Keratinocyte (primary cell): ENCODE data around the gene DIDO1. TPM values are rescaled to one million over a fixed set of nuclear protein-coding genes. Genes with fewer than 3 reads are reported as not detected.

Source experiments
- DNase-seq: peaks from one replicate; pipeline ENCODE4 v3.0.0-alpha.2; 2011; ENCODE audit warnings: low read depth, missing footprints, low spot score
- FAIRE-seq: peaks from 2 replicates; lab custom pipeline; 2011; peaks lifted over from hg19 to GRCh38; lab: Jason Lieb, UNC
- H2AFZ ChIP-seq: 2 replicates; pipeline ENCODE4 v1.6.0; 2012; ENCODE audit warnings: low read length, control low read depth, inconsistent platforms; ENCODE audit not compliant: control insufficient read depth
- H3K27ac ChIP-seq: 2 replicates; pipeline ENCODE4 v1.5.1; 2011; ENCODE audit warnings: low read length; ENCODE audit not compliant: control insufficient read depth, insufficient read depth
- H3K27me3 ChIP-seq: 3 replicates; pipeline ENCODE4 v1.6.0; 2011; ENCODE audit warnings: low read length; ENCODE audit not compliant: control insufficient read depth, insufficient read depth; ENCODE audit errors: extremely low read depth
- H3K36me3 ChIP-seq, 2 experiments: 2 replicates in 1 of 2; 3 replicates in 1 of 2; pipeline ENCODE4 v1.5.1; 2011; ENCODE audit warnings: low read length in 2 of 2, mild to moderate bottlenecking in 1 of 2; ENCODE audit not compliant: control insufficient read depth in 2 of 2, insufficient read depth in 2 of 2; ENCODE audit errors: extremely low read depth in 1 of 2
- H3K4me1 ChIP-seq: 3 replicates; pipeline ENCODE4 v1.5.1; 2011; ENCODE audit warnings: low read length; ENCODE audit not compliant: control insufficient read depth, insufficient read depth; ENCODE audit errors: extremely low read depth
- H3K4me2 ChIP-seq: 3 replicates; pipeline ENCODE4 v1.6.0; 2011; ENCODE audit warnings: low read depth, low read length; ENCODE audit not compliant: control insufficient read depth, insufficient read depth; ENCODE audit errors: extremely low read depth
- H3K4me3 ChIP-seq, 3 experiments: fragments of 200-600 bp in 1 of 3; sonication (generic) in 1 of 3; 2 replicates in 2 of 3; 3 replicates in 1 of 3; pipeline ENCODE4 v1.5.1; 2011 to 2016; ENCODE audit warnings: low read length in 3 of 3, mild to moderate bottlenecking in 3 of 3, control low read depth in 2 of 3, inconsistent platforms in 1 of 3, low read depth in 1 of 3, mixed read lengths in 1 of 3, mixed run types in 1 of 3, moderate library complexity in 1 of 3; ENCODE audit not compliant: control insufficient read depth in 2 of 3, insufficient read depth in 2 of 3; ENCODE audit errors: extremely low read depth in 1 of 3
- H3K79me2 ChIP-seq: 2 replicates; pipeline ENCODE4 v1.6.0; 2012; ENCODE audit warnings: low read length; ENCODE audit not compliant: control insufficient read depth, insufficient read depth
- H3K9ac ChIP-seq: 3 replicates; pipeline ENCODE4 v1.6.0; 2011; ENCODE audit warnings: low read length; ENCODE audit not compliant: control insufficient read depth, insufficient read depth; ENCODE audit errors: extremely low read depth
- H3K9me1 ChIP-seq: 3 replicates; pipeline ENCODE4 v1.6.0; 2011; ENCODE audit warnings: low read length; ENCODE audit not compliant: control insufficient read depth, insufficient read depth; ENCODE audit errors: extremely low read depth
- H3K9me3 ChIP-seq: 2 replicates; pipeline ENCODE4 v1.5.1; 2012; ENCODE audit warnings: low read depth, low read length; ENCODE audit not compliant: control insufficient read depth
- H4K20me1 ChIP-seq: 3 replicates; pipeline ENCODE4 v1.6.0; 2011; ENCODE audit warnings: low read length; ENCODE audit not compliant: control insufficient read depth, insufficient read depth; ENCODE audit errors: extremely low read depth
- CTCF ChIP-seq, 3 experiments: IDR thresholded peaks in 1 of 3; conservative IDR thresholded peaks in 1 of 3; optimal IDR thresholded peaks in 1 of 3; 2 replicates in 2 of 3; 3 replicates in 1 of 3; pipeline versions ENCODE3 to v1.5.1; 2011; ENCODE audit warnings: low read length in 3 of 3, mild to moderate bottlenecking in 3 of 3, moderate library complexity in 2 of 3, control low read depth in 1 of 3, inconsistent platforms in 1 of 3; ENCODE audit not compliant: insufficient read depth in 2 of 3; ENCODE audit errors: extremely low read depth in 1 of 3
- EZH2 ChIP-seq: IDR thresholded peaks from one replicate; pipeline ENCODE4 v1.6.1; 2012; ENCODE audit warnings: inconsistent platforms, mild to moderate bottlenecking, low read length, moderate library complexity
- dilution Hi-C: fragments of 300-500 bp; cut with MboI; formaldehyde crosslinking; loops from one replicate; pipeline ENCODE4 v1.7.0; 2020; ENCODE audit warnings: low sequenced_read_pairs; ENCODE audit not compliant: extremely low pct_ligation_motif_present
- polyA plus RNA-seq, 5 experiments: library from polyadenylated mRNA; depleted of rRNA in 3 of 5; stranded (reverse) in 3 of 5; stranded (forward) in 1 of 5; unstranded in 1 of 5; fragments of >200 nt; gene quantifications; 1 replicate in 1 of 5; 2 replicates in 3 of 5; 3 replicates in 1 of 5; pipeline versions ENCODE4 v1.2.1 to v1.2.3, GENCODE V29; 2011 to 2012; ENCODE audit warnings: missing spikeins in 2 of 5, low read depth in 1 of 5, low replicate concordance in 1 of 5

DIDO1 gene
- polyA plus RNA-seq, 1 donor (not counting 4 experiments of a cell fraction or from before 2014, with no cell fraction given) = 14.2 TPM

GRCh38 chr20:62967149-62967501, 40.8 kb upstream of the DIDO1 start:
- dilution Hi-C loops = no loop called here
- H3K4me3 ChIP-seq = no peak overlapping the region
- no peak for FAIRE-seq

DNA sequence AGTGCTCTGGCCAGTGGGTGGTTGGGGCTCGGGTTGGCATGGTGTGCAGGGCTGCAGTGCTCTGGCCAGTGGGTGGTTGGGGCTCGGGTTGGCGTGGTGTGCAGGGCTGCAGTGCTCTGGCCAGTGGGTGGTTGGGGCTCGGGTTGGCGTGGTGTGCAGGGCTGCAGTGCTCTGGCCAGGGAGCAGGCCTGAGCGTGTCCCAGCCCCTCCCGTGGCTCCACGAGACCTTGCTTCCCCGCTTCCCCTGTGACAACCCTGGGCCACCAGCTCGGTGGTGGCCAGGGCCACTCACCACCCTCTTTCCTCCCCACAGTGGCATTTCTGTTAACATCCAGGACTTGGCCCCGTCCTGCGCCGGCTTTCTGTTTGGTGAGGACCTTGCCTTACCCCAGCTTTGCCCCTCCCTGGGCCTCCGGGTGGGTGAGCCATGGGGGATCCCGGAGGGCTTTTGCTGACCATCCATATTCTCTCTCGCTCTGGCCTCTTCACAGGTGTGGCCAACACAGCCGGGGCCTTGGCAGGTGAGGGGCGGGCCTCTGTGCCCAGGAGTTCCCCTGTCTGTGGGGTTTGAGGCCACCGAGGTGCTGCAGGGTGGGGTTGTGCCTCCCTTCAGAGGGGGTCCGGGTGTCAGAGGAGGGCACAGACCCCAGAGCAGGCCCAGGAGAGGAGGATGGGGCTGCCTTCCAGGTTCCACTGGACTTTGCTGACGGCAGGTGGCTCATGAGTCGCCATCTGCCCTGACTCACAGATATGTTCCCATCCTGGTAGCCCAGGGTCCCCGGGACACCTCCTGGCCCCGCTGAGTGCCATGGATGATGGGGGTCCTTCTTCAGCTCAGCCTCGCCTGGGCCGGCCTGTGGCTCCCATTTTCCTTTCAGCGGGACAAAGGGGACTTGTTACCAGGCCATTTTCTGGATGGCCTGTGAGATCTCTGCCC, 40.2 kb upstream of the DIDO1 start:
- Histone ChIP-seq H3K9ac (no peak overlapping the region), H2AFZ (no peak overlapping the region), H4K20me1 (peaks cover 5% of the 10 kb centered on the region), H3K9me3 (no peaks in the 10 kb centered on the region), H3K27me3 (peaks cover 48% of the 10 kb centered on the region), H3K4me2 (no peak overlapping the region), H3K9me1 (no peaks in the 10 kb centered on the region), H3K36me3 (no peaks in the 10 kb centered on the region), H3K4me3 (no peak overlapping the region), H3K4me1 (peaks cover 3% of the 10 kb centered on the region), H3K79me2 (no peaks in the 10 kb centered on the region), H3K27ac (no peak overlapping the region)
- dilution Hi-C loops = no loop called here
- TF ChIP-seq EZH2 = no peak
- TF ChIP-seq CTCF (optimal IDR thresholded peaks at IDR 0.05 in 1 of 3, IDR thresholded peaks at IDR 0.05 in 1 of 3, conservative IDR thresholded peaks at IDR 0.05 in 1 of 3; ENCODE audit: extremely low read depth in 1 of 3, insufficient read depth in 2 of 3, low read length in 3 of 3) = no peak
- FAIRE-seq (no peak), DNase-seq (no peak)

More at GRCh38 chr20:62967149-62967501, 40.8 kb upstream of the DIDO1 start:
- H3K9me1 ChIP-seq = no peaks in the 10 kb centered on the region
- no peak overlapping the region for H3K9ac ChIP-seq
- no peak overlapping the region for H3K27ac ChIP-seq
- no peaks in the 10 kb centered on the region for H3K36me3 ChIP-seq
- H3K79me2 ChIP-seq = no peaks in the 10 kb centered on the region
- peaks cover 48% of the 10 kb centered on the region for H3K27me3 ChIP-seq
- peaks cover 3% of the 10 kb centered on the region for H3K4me1 ChIP-seq
- DNase-seq = no peak
- TF ChIP-seq EZH2 (no peak), CTCF (optimal IDR thresholded peaks at IDR 0.05 in 1 of 3, IDR thresholded peaks at IDR 0.05 in 1 of 3, conservative IDR thresholded peaks at IDR 0.05 in 1 of 3; ENCODE audit: extremely low read depth in 1 of 3, insufficient read depth in 2 of 3, low read length in 3 of 3) (no peak)
- no peaks in the 10 kb centered on the region for H3K9me3 ChIP-seq
- no peak overlapping the region for H2AFZ ChIP-seq
- peaks cover 7% of the 10 kb centered on the region for H4K20me1 ChIP-seq
- H3K4me2 ChIP-seq = no peak overlapping the region
